Measurements from ENCODE around the gene TBC1D13.

TBC1D13 gene

DNA sequence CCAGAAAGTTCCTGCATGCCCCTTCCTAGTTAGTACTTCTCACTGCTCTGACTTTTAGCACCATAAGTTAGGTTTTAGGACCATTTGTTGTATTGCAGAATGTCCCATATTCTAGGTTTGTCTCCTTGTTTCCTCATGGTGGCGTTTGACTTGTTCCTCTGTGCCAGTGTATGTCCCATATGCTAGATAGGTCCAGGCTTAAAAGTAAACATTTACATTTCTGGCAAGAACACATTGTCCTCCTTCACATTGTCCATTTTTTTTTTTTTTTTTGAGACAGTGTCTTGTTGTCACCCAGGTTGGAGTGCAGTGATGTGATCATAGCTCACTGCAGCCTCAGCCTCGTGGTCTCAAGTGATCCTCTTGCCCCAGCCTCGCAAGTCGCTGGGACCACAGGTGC is 15.4 kb downstream of the TBC1D13 start:
- over 99% methylated on average over 4 of the region's 4 CpGs for WGBS
- H3K18ac ChIP-seq (ENCODE audit: low read depth in 1 of 2, low read length in 2 of 2), result no peak overlapping the region
- no peaks in the 10 kb centered on the region for H3K4me1 ChIP-seq (ENCODE audit: control insufficient read depth, insufficient read depth, low read depth, low read length)
- no peak overlapping the region for H2AK5ac ChIP-seq (ENCODE audit: low read length, severe bottlenecking)
- no peak overlapping the region for H3K4ac ChIP-seq (ENCODE audit: low read depth in 1 of 2, low read length in 2 of 2)
- H3K79me1 ChIP-seq (replicated peaks; ENCODE audit: low read length, poor library complexity, severe bottlenecking), result peaks cover 8% of the 10 kb centered on the region
- no peak overlapping the region for H4K91ac ChIP-seq (ENCODE audit: low read length)
- H3K27ac ChIP-seq (ENCODE audit: low read length, poor library complexity, severe bottlenecking), result no peak overlapping the region
- H3K4me2 ChIP-seq (ENCODE audit: low read length, poor library complexity, severe bottlenecking), result no peak overlapping the region
- DNase-seq, result no peak
- H2BK5ac ChIP-seq (ENCODE audit: low read depth, low read length, poor library complexity, severe bottlenecking), result no peak overlapping the region
- no peak overlapping the region for H3K4me3 ChIP-seq (ENCODE audit: insufficient read depth in 1 of 2, low read depth in 1 of 2, low read length in 2 of 2)
- H3K27me3 ChIP-seq (ENCODE audit: control insufficient read depth in 1 of 2, insufficient read depth in 1 of 2, low read length in 2 of 2), result no peaks in the 10 kb centered on the region
- no peak overlapping the region for H2AFZ ChIP-seq (ENCODE audit: low read depth, low read length)
- no peak overlapping the region for H3K23ac ChIP-seq (ENCODE audit: low read length in 2 of 2)
- no peak overlapping the region for H3K9ac ChIP-seq (ENCODE audit: low read length)
- no peaks in the 10 kb centered on the region for H3K9me3 ChIP-seq (ENCODE audit: control insufficient read depth, low read length)
- no peak overlapping the region for H2BK120ac ChIP-seq (ENCODE audit: low read depth, low read length)
- no peak overlapping the region for H4K8ac ChIP-seq (ENCODE audit: low read length)
- H3K14ac ChIP-seq (ENCODE audit: low read length in 2 of 2), result no peak overlapping the region
- H3K36me3 ChIP-seq (ENCODE audit: control insufficient read depth in 1 of 2, insufficient read depth in 2 of 2, low read depth in 1 of 2, low read length in 2 of 2), result peaks cover 75 to 79% of the 10 kb centered on the region in 2 experiments
- no peak overlapping the region for H2BK12ac ChIP-seq (ENCODE audit: low read length in 2 of 2)
- no peak overlapping the region for H2BK15ac ChIP-seq (ENCODE audit: low read depth, poor library complexity, severe bottlenecking)

DNA sequence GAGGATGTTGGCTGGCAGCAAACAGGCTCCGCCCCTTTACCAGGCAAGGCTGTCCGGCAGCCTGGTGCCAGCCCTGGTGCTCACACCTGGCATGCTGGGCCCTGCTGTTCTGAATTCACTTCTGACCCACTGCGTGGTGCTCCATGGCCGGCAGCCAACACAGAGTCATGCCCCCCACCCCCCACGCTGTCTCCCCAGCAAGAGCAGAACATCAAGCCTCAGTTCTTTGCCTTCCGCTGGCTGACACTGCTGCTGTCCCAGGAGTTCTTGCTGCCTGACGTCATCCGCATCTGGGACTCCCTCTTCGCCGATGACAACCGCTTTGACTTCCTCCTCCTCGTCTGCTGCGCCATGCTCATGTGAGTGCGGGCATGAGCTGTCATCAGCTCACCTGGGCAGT is 18.6 kb downstream of the TBC1D13 start:
- Histone ChIP-seq H2BK5ac (ENCODE audit: low read depth, low read length, poor library complexity, severe bottlenecking) (no peak overlapping the region), H2BK15ac (ENCODE audit: low read depth, poor library complexity, severe bottlenecking) (no peak overlapping the region), H2BK120ac (ENCODE audit: low read depth, low read length) (no peak overlapping the region), H3K79me1 (replicated peaks; ENCODE audit: low read length, poor library complexity, severe bottlenecking) (peaks cover 1% of the 10 kb centered on the region), H4K91ac (ENCODE audit: low read length) (no peak overlapping the region), H3K4me2 (ENCODE audit: low read length, poor library complexity, severe bottlenecking) (no peak overlapping the region), H3K27me3 (ENCODE audit: control insufficient read depth in 1 of 2, insufficient read depth in 1 of 2, low read length in 2 of 2) (no peaks in the 10 kb centered on the region), H3K9ac (ENCODE audit: low read length) (no peak overlapping the region), H3K36me3 (ENCODE audit: control insufficient read depth in 1 of 2, insufficient read depth in 2 of 2, low read depth in 1 of 2, low read length in 2 of 2) (peaks cover 74% of the 10 kb centered on the region in 2 experiments), H2AFZ (ENCODE audit: low read depth, low read length) (no peak overlapping the region), H3K18ac (ENCODE audit: low read depth in 1 of 2, low read length in 2 of 2) (no peak overlapping the region), H2AK5ac (ENCODE audit: low read length, severe bottlenecking) (no peak overlapping the region), H3K4me3 (ENCODE audit: insufficient read depth in 1 of 2, low read depth in 1 of 2, low read length in 2 of 2) (no peak overlapping the region), H3K4ac (ENCODE audit: low read depth in 1 of 2, low read length in 2 of 2) (no peak overlapping the region), H2BK12ac (ENCODE audit: low read length in 2 of 2) (no peak overlapping the region), H3K23ac (ENCODE audit: low read length in 2 of 2) (no peak overlapping the region), H3K14ac (ENCODE audit: low read length in 2 of 2) (no peak overlapping the region), H3K27ac (ENCODE audit: low read length, poor library complexity, severe bottlenecking) (no peak overlapping the region), H4K8ac (ENCODE audit: low read length) (no peak overlapping the region), H3K4me1 (ENCODE audit: control insufficient read depth, insufficient read depth, low read depth, low read length) (no peaks in the 10 kb centered on the region), H3K9me3 (ENCODE audit: control insufficient read depth, low read length) (no peaks in the 10 kb centered on the region)
- DNase-seq, result no peak
- WGBS, result 95% methylated on average over 14 of the region's 14 CpGs

DNA sequence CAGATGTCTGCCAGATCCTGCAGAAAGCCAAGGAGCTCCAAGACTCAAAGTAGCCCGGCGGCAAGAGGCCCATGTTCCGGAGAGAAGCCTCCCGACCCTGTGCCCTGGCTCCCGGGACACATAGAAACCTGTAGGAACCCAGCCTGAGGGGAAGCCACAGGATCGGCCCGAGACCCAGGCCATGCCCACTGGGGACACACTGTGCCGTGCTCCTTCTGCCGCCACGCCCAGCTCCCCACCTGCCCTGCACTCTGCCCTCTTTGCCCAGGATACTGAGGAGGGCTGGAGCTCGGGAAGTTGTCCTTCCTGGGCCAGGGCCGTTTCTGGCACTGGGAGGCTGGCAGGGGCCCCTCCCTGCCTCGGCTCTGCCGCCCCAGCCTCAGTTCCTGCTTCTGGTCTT is 20.8 kb downstream of the TBC1D13 start:
- Histone ChIP-seq H4K91ac (ENCODE audit: low read length) (no peak overlapping the region), H3K4me2 (ENCODE audit: low read length, poor library complexity, severe bottlenecking) (no peak overlapping the region), H2AFZ (ENCODE audit: low read depth, low read length) (no peak overlapping the region), H2BK120ac (ENCODE audit: low read depth, low read length) (no peak overlapping the region), H2AK5ac (ENCODE audit: low read length, severe bottlenecking) (no peak overlapping the region), H2BK15ac (ENCODE audit: low read depth, poor library complexity, severe bottlenecking) (no peak overlapping the region), H3K4me3 (ENCODE audit: insufficient read depth in 1 of 2, low read depth in 1 of 2, low read length in 2 of 2) (no peak overlapping the region), H3K9me3 (ENCODE audit: control insufficient read depth, low read length) (no peaks in the 10 kb centered on the region), H3K27me3 (ENCODE audit: control insufficient read depth in 1 of 2, insufficient read depth in 1 of 2, low read length in 2 of 2) (no peaks in the 10 kb centered on the region), H4K8ac (ENCODE audit: low read length) (no peak overlapping the region), H3K79me1 (replicated peaks; ENCODE audit: low read length, poor library complexity, severe bottlenecking) (peaks cover 1% of the 10 kb centered on the region), H3K23ac (ENCODE audit: low read length in 2 of 2) (no peak overlapping the region), H3K14ac (ENCODE audit: low read length in 2 of 2) (no peak overlapping the region), H2BK5ac (ENCODE audit: low read depth, low read length, poor library complexity, severe bottlenecking) (no peak overlapping the region), H3K36me3 (ENCODE audit: control insufficient read depth in 1 of 2, insufficient read depth in 2 of 2, low read depth in 1 of 2, low read length in 2 of 2) (peaks cover 59 to 64% of the 10 kb centered on the region in 2 experiments), H3K9ac (ENCODE audit: low read length) (no peak overlapping the region), H3K27ac (ENCODE audit: low read length, poor library complexity, severe bottlenecking) (no peak overlapping the region), H3K4me1 (ENCODE audit: control insufficient read depth, insufficient read depth, low read depth, low read length) (no peaks in the 10 kb centered on the region), H2BK12ac (ENCODE audit: low read length in 2 of 2) (no peak overlapping the region), H3K4ac (ENCODE audit: low read depth in 1 of 2, low read length in 2 of 2) (no peak overlapping the region), H3K18ac (ENCODE audit: low read depth in 1 of 2, low read length in 2 of 2) (no peak overlapping the region)
- WGBS, result 88% methylated on average over 14 of the region's 14 CpGs
- no peak for DNase-seq

DNA sequence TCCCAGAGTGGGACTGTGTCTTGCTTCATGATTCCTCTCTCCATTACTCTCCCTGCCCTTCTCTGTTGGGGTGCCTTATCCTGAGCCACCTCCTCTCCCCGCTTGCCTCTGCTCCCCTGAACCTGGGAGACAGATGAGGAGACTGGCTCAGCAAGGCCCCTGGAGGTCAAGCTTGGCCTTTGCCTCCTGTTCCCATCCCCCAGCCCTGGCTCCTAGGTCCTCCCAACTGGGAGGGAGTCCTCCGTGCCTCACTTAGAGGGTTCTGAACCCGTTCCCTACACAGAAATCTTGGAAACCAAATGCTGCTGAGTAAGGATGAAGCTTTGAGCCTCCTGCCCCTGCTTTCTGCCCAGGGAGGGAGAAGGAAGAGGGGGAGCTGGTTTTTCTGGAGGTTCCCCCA is 21.5 kb downstream of the TBC1D13 start:
- Histone ChIP-seq H3K18ac (ENCODE audit: low read depth in 1 of 2, low read length in 2 of 2) (no peak overlapping the region), H4K91ac (ENCODE audit: low read length) (no peak overlapping the region)

More for the DNA sequence above, 21.5 kb downstream of the TBC1D13 start:
- Histone ChIP-seq H3K23ac (ENCODE audit: low read length in 2 of 2) (no peak overlapping the region), H3K4me1 (ENCODE audit: control insufficient read depth, insufficient read depth, low read depth, low read length) (no peaks in the 10 kb centered on the region), H2BK120ac (ENCODE audit: low read depth, low read length) (no peak overlapping the region), H2BK15ac (ENCODE audit: low read depth, poor library complexity, severe bottlenecking) (no peak overlapping the region), H3K9ac (ENCODE audit: low read length) (no peak overlapping the region), H3K36me3 (ENCODE audit: control insufficient read depth in 1 of 2, insufficient read depth in 2 of 2, low read depth in 1 of 2, low read length in 2 of 2) (peaks cover 52 to 58% of the 10 kb centered on the region in 2 experiments), H3K4ac (ENCODE audit: low read depth in 1 of 2, low read length in 2 of 2) (no peak overlapping the region), H3K27me3 (ENCODE audit: control insufficient read depth in 1 of 2, insufficient read depth in 1 of 2, low read length in 2 of 2) (no peaks in the 10 kb centered on the region), H2AK5ac (ENCODE audit: low read length, severe bottlenecking) (no peak overlapping the region), H2BK12ac (ENCODE audit: low read length in 2 of 2) (no peak overlapping the region), H4K8ac (ENCODE audit: low read length) (no peak overlapping the region), H3K27ac (ENCODE audit: low read length, poor library complexity, severe bottlenecking) (no peak overlapping the region), H2BK5ac (ENCODE audit: low read depth, low read length, poor library complexity, severe bottlenecking) (no peak overlapping the region), H2AFZ (ENCODE audit: low read depth, low read length) (no peak overlapping the region), H3K9me3 (ENCODE audit: control insufficient read depth, low read length) (no peaks in the 10 kb centered on the region), H3K79me1 (replicated peaks; ENCODE audit: low read length, poor library complexity, severe bottlenecking) (peaks cover 1% of the 10 kb centered on the region), H3K4me2 (ENCODE audit: low read length, poor library complexity, severe bottlenecking) (no peak overlapping the region), H3K4me3 (ENCODE audit: insufficient read depth in 1 of 2, low read depth in 1 of 2, low read length in 2 of 2) (no peak overlapping the region), H3K14ac (ENCODE audit: low read length in 2 of 2) (no peak overlapping the region)
- no peak for DNase-seq
- WGBS, result 92% methylated on average over 3 of the region's 3 CpGs
